ENCODE data around the gene MYT1. TPM values are rescaled to one million over a fixed set of nuclear protein-coding genes. Genes with fewer than 3 reads are reported as not detected.

MYT1 gene
- total RNA-seq, 1 experiment from 2014 or later = 7.1 TPM

DNA sequence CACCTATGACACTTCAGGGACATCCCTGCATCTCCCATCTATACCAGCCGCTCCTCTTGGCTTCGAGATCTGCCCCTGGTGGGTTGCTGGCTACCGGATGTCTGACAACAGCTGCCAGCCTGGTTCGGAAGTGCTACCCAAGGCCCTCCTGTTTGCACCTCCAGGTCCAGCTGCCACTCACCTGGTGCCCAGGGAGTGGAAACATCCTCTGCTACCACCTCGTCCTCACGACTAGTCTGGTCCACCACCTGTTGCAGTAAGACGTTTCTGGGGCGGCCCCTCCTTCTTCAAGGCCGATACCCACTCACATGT lies 83.0 kb downstream of the MYT1 start:
- CTCF ChIA-PET = no interaction called here
- Histone ChIP-seq H3K9ac (ENCODE audit: low read length) (no peak overlapping the region), H3K27ac (ENCODE audit: low read depth, low read length) (no peak overlapping the region), H4K20me1 (ENCODE audit: insufficient read depth) (no peaks in the 10 kb centered on the region), H3K27me3 (ENCODE audit: insufficient read depth, low read length) (peaks cover 18% of the 10 kb centered on the region; the same call in 1 of the 2 replicates), H3K4me3 (replicated peaks in 1 of 2; ENCODE audit: low read depth in 1 of 2, low read length in 2 of 2) (no peak overlapping the region), H3K79me2 (ENCODE audit: insufficient read depth, low read length) (no peaks in the 10 kb centered on the region), H3K9me2 (ENCODE audit: insufficient read depth) (no peaks in the 10 kb centered on the region), H3K4me1 (ENCODE audit: control insufficient read depth in 1 of 2, insufficient read depth in 2 of 2, low read length in 2 of 2) (no peaks in the 10 kb centered on the region), H2AFZ (ENCODE audit: low read depth, low read length, poor library complexity, severe bottlenecking) (no peak overlapping the region), H3K36me3 (ENCODE audit: control insufficient read depth in 1 of 2, insufficient read depth in 2 of 2, low read length in 2 of 2) (no peaks in the 10 kb centered on the region), H3K9me3 (ENCODE audit: control insufficient read depth in 1 of 2, insufficient read depth in 1 of 2, low read depth in 1 of 2, low read length in 2 of 2) (no peaks in the 10 kb centered on the region), H3K4me2 (ENCODE audit: low read length) (no peak overlapping the region)
- RAD21 ChIA-PET (ENCODE audit: low non-redundant PET in 1 of 2, low total read pairs in 2 of 2, uncharacterized antibody in 2 of 2, unreplicated experiment in 2 of 2) = no interaction called here
- intact Hi-C loops (cut with micrococcal nuclease) = no loop called here
- DNase-seq (ENCODE audit: low read depth, low spot score) (no peak), ATAC-seq (no peak)
- BruUV-seq (replicated peaks) = no TSS peak
- TF ChIP-seq SRF (IDR thresholded peaks at IDR 0.05; ENCODE audit: low read depth) (no peak), SP1 (IDR thresholded peaks at IDR 0.05; ENCODE audit: low read depth) (no peak), EGR1 (IDR thresholded peaks at IDR 0.05; ENCODE audit: low read depth) (no peak), FOSL1 (IDR thresholded peaks at IDR 0.05; ENCODE audit: low read depth) (no peak), CBX3 (IDR thresholded peaks at IDR 0.05; ENCODE audit: low read depth) (no peak), POLR2AphosphoS5 (IDR thresholded peaks at IDR 0.05; ENCODE audit: low read depth, low read length) (no peak), RAD21 (IDR thresholded peaks at IDR 0.05; ENCODE audit: low read depth) (no peak), YY1 (IDR thresholded peaks at IDR 0.05; ENCODE audit: extremely low read depth, insufficient replicate concordance, low read depth, low read length) (no peak), TCF7L2 (IDR thresholded peaks at IDR 0.05; ENCODE audit: borderline replicate concordance, extremely low read depth, insufficient read depth, insufficient read length) (no peak), SIN3A (IDR thresholded peaks at IDR 0.05; ENCODE audit: low read depth) (no peak), CEBPB (IDR thresholded peaks at IDR 0.05; ENCODE audit: low read depth) (no peak), EZH2phosphoT487 (IDR thresholded peaks at IDR 0.05; ENCODE audit: borderline replicate concordance) (no peak), EZH2 (IDR thresholded peaks at IDR 0.05) (no peak)
- TF ChIP-seq, protein P1, sequence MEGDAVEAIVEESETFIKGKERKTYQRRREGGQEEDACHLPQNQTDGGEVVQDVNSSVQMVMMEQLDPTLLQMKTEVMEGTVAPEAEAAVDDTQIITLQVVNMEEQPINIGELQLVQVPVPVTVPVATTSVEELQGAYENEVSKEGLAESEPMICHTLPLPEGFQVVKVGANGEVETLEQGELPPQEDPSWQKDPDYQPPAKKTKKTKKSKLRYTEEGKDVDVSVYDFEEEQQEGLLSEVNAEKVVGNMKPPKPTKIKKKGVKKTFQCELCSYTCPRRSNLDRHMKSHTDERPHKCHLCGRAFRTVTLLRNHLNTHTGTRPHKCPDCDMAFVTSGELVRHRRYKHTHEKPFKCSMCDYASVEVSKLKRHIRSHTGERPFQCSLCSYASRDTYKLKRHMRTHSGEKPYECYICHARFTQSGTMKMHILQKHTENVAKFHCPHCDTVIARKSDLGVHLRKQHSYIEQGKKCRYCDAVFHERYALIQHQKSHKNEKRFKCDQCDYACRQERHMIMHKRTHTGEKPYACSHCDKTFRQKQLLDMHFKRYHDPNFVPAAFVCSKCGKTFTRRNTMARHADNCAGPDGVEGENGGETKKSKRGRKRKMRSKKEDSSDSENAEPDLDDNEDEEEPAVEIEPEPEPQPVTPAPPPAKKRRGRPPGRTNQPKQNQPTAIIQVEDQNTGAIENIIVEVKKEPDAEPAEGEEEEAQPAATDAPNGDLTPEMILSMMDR (IDR thresholded peaks at IDR 0.05 in 2 of 3, conservative IDR thresholded peaks at IDR 0.05 in 1 of 3; ENCODE audit: borderline replicate concordance in 1 of 3, insufficient read depth in 1 of 3, low read depth in 2 of 3, low read length in 2 of 3) = no peak
- TF ChIP-seq, protein P2, sequence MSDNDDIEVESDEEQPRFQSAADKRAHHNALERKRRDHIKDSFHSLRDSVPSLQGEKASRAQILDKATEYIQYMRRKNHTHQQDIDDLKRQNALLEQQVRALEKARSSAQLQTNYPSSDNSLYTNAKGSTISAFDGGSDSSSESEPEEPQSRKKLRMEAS (IDR thresholded peaks at IDR 0.05) = no peak
- TF ChIP-seq, protein P3, sequence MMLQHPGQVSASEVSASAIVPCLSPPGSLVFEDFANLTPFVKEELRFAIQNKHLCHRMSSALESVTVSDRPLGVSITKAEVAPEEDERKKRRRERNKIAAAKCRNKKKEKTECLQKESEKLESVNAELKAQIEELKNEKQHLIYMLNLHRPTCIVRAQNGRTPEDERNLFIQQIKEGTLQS (IDR thresholded peaks at IDR 0.05) = no peak
- POLR2A ChIA-PET = no interaction called here

Data from HCT116 (cell line).